ENCODE data around the gene PGAP1.

DNA sequence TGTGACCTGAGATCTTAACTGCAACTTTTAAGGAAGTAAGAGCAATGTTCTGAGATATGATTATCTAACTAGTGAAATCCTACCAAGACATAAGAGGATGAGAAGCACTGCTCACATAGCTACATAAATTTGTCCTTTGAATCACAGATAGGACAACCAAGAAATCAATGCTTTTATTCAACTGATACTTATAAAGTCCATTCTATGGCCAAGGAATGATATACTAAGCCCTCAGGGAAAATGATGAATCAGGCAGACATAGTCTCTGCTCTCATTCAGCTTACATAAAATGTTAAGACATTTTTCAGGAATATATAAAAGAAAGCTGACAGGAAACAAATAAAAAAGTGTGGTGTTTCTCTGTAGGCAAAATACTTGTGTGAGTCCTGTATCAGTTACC is 39.1 kb downstream of the PGAP1 start:
- TF ChIP-seq, protein P1, sequence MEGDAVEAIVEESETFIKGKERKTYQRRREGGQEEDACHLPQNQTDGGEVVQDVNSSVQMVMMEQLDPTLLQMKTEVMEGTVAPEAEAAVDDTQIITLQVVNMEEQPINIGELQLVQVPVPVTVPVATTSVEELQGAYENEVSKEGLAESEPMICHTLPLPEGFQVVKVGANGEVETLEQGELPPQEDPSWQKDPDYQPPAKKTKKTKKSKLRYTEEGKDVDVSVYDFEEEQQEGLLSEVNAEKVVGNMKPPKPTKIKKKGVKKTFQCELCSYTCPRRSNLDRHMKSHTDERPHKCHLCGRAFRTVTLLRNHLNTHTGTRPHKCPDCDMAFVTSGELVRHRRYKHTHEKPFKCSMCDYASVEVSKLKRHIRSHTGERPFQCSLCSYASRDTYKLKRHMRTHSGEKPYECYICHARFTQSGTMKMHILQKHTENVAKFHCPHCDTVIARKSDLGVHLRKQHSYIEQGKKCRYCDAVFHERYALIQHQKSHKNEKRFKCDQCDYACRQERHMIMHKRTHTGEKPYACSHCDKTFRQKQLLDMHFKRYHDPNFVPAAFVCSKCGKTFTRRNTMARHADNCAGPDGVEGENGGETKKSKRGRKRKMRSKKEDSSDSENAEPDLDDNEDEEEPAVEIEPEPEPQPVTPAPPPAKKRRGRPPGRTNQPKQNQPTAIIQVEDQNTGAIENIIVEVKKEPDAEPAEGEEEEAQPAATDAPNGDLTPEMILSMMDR (IDR thresholded peaks at IDR 0.05), result no peak
- TF ChIP-seq POLR2A (IDR thresholded peaks at IDR 0.05), result no peak
